Stimulated activated CD4-positive, alpha-beta T cell treated with anti-CD3 and anti-CD28 coated beads, Interleukin-2, amount 100 ng/mL, for 4 hours (primary cell): ENCODE results near the gene TARDBP.
A peak's percentile ranks its signal among the peaks of the same experiment; 100 is the strongest.
"Not testable (repeated sequence)": the region's sequence is repeated elsewhere in the genome, so short reads cannot be mapped to it uniquely, and the experiment has no call there.

Experiments
- DNase-seq: peaks from one replicate; pipeline ENCODE4 v3.0.0-alpha.2; 2020; ENCODE audit warnings: low read depth

Gene TARDBP

GRCh38 chr1:10992864-10993263, 19.6 kb upstream of the TARDBP start:
- no peak for DNase-seq

GRCh38 chr1:10996100-10996499, 16.4 kb upstream of the TARDBP start:
- DNase-seq: no peak

DNA sequence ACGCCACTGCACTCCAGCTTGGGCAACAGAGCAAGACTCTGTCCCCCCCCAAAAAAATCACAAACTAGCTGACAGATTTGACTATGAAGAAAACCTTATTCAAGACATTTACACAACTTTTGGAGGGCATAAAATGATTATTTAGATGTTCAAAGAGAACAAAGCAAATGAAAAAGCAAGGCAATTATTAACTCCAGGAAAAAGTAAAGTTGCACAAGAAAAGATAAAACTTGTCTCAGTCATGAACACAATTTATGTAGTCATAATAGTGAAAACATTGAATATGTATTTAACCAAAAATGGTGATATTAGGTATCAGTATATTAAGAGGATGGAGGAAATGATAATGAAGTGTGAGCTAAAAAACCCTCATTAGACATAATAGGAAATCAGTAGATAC, 11.9 kb upstream of the TARDBP start:
- DNase-seq: no peak

- no peak for DNase-seq
Measured at GRCh38 chr1:11013160-11013531, 692 bp downstream of the TARDBP start.

DNA sequence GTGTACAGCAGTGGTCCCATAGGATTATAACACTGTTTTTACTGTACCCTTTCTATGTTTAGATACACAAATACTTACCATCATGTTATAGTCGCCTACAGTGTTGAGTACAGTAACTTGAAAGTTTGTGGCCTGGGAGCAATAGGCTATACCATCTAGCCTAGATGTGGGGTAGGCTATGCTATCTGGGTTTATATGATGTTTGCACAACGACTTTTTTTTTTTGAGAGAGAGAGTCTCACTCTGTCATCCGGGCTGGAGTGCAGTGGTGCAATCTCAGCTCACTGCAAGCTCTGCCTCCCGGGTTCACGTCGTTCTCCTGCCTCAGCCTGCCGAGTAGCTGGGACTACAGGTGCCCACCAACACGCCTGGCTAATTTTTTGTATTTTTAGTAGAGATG, 6.9 kb downstream of the TARDBP start:
- DNase-seq: not testable (repeated sequence)

DNA sequence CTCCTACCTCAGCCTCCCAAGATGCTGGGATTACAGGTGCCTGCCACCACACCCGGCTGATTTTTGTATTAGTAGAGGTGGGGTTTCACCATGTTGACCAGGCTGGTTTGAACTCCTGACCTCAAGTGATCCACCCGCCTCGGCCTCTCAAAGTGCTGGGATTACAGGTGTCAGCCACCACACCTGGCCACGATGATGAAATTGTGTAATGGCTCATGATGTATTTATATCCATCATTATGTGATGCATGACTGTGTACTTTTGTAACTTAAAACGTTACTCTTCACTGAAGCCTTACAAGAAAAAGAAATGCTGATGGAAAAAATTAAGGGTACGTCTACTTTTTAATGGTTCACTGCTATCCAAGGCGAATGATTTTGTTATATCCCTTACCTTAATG, 7.5 kb downstream of the TARDBP start:
- no peak for DNase-seq

DNA sequence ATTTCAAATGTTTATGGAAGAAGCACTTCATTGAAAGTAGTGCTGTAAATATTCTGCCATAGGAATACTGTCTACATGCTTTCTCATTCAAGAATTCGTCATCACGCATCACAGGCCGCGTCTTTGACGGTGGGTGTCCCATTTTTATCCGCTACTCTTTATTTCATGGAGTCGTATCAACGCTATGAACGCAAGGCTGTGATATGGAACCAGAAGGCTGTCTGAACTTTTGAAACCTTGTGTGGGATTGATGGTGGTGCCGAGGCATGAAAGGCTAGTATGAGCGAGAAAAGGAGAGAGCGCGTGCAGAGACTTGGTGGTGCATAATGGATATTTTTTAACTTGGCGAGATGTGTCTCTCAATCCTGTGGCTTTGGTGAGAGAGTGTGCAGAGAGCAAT, 10.7 kb downstream of the TARDBP start:
- DNase-seq: no peak

- no peak for DNase-seq
Measured at GRCh38 chr1:11024154-11024873, 11.9 kb downstream of the TARDBP start.

GRCh38 chr1:11024874-11025203, 12.4 kb downstream of the TARDBP start:
- no peak for DNase-seq

DNA sequence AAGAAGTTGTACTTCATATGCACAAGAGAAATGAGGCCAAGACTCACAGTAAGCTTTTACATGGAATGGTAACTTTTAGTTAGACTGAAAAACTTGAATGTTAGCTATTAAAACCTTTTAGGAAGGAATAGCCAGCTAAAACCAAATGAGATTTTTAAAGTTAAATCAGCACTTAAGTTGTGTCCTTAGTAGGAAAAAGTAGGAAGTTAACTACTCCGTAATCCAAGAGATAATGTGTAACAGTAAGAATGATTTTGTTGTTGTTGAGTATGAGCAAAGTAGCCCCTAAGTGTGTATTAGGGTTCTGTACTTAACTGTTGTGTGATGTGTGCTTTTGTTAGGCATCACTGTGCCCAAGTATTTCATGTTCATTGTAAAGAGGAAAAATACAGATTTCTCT, 13.2 kb downstream of the TARDBP start:
- no peak for DNase-seq

- DNase-seq: no peak
Measured at GRCh38 chr1:11026052-11026451, 13.6 kb downstream of the TARDBP start.

- DNase-seq: no peak
Measured at GRCh38 chr1:11026903-11027302, 14.4 kb downstream of the TARDBP start.

DNA sequence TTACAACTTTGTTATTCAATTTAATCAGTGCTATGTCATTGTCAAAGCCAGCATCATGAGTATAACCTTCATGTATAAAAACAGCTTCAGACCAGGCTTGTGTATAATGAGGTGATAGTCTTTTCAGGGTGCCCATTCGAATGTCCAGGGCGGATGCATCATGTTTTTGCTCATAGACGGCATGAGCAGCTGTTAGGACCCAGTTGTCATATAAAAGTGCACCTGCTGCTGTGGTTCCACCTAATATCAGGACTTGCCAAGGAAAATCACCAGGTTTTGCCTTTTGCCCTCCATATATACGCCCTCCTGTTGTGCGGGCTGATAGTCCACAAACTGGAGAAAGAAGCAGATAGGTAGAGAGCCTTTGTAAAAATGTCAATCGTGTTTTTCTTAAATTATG, 14.9 kb downstream of the TARDBP start:
- DNase-seq: no peak

GRCh38 chr1:11028018-11028417, 15.6 kb downstream of the TARDBP start:
- no peak for DNase-seq

DNA sequence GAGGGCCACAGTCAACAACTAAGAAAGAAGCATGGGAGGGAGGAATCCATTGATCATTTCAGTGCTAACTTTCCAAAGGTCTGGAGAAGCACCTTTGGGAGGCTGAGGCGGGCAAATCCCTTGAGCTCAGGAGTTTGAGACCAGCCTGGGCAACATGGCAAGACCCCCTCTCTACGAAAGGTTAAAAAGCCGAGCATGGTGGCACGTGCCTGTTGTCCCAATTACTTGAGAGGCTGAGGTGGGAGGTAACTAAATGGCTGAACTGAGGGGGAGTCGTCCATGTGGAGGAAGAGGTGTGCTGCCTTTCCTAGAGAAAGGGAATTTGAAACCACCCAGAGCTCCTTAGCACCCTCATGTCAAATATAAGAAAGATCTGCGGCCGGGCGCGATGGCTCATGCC, 18.4 kb downstream of the TARDBP start:
- DNase-seq: no peak

DNA sequence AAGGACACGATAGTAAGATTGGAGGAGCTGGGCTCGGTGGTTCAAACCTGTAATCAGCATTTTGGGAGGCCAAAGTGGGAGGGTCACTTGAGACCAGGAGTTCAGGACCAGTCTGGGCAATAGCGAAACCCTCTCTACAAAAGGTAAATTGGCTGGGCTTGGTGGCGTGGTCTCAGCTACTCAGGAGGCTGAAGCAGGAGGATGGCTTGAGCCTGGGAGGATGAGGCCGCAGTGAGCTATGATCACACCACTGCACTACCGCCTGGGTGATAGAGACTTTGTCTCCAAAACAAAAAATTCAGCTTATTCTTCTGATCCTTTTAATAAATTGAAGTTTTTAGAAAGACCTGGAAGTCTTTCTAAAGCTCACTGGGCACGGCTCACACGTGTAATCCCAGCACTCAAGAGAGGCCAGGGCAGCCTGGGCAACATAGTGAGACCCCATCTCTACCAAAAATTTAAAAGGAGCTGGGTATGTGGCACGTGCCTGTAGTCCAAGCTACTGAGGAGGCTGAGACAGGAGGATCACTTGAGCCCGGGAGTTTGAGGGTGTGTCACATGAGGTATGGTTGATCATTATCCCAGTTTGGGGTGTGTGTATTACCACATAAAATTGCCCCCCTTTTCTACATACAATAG, 19.3 kb downstream of the TARDBP start:
- DNase-seq: no peak

DNA sequence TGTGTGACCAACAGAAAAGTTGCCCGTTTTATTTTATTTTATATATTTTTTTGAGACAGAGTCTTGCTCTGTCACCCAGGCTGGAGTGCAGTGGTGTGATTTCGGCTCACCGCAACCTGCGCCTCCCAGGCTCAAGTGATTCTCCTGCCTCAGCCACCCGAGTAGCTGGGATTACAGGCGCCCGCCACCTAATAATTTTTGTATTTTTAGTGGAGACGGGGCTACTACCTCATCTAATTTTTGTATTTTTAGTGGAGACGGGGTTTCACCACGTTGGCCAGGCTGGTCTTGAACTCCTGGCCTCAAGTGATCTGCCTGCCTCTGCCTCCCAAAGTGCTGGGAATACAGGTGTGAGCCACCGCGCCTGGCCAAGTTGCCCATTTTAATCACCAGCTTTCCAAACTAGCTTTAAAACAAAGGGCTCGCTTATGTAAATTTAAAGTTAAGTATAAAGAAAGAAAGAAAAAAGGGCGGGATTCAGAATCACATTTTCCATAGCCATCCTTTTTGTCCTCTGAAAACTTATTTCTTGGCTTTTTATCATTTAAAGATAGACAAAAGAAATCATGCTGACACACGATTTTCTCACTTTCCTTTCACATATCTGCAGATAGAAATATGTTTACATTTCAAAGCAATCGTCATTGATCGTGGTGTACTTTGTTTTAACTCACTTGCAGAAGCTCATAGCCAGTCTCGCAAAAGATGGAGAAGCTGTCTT, 24.7 kb downstream of the TARDBP start:
- not testable (repeated sequence) for DNase-seq

- DNase-seq: peak; percentile 83
Measured at GRCh38 chr1:11037740-11038182, 25.3 kb downstream of the TARDBP start.

DNA sequence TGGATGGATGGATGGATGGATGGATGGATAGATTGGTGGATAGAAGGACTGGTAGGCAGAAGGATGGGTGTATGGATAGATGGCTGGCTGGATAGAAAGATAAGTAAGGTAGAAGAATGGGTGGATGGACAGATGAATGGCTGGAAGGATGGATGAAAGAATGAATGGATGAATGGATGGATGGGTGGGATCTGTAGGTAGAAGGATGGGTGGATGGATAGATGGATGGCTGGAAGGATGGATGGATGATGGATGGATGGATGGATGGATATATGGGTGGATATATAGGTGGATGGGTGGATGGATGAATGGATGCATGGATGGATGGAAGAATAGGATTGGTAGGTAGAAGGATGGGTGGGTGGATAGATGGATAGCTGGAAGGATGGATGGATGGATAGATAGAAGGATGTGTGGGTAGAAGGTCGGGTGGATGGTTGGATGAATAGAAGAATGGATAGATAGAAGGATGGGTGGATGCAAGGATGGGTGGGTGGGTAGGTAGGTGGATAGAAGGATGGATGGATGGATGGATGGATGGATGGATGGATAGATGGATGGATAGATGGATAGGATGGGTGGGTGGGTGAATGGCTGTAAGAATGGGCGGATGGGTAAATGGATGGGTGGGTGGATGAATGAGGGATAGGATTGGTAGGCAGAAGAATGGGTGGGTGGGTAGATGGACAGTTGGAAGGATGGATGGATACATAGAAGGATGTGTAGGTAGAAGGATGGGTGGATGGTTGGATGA, 27.1 kb downstream of the TARDBP start:
- no peak for DNase-seq

- not testable (repeated sequence) for DNase-seq
Measured at GRCh38 chr1:11040105-11040429, 27.6 kb downstream of the TARDBP start.

DNA sequence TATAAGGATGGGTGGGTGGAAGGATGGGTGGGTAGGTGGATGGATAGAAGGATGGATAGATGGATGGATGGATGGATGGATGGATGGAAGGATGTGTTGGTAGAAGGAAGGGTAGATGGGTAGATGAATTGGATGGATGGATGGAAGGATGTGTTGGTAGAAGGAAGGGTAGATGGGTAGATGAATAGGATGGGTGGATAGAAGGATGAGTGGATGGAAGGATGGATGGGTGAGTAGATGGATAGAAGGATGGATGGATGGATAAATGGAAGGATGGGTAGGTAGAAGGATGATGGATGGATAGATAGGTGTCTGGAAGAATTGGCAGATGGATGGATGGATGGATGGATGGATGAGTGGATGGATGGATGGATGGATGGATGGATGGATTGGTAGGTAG, 28.6 kb downstream of the TARDBP start:
- DNase-seq: no peak

GRCh38 chr1:11042065-11042464, 29.6 kb downstream of the TARDBP start:
- DNase-seq: no peak
